Fibroblast of lung (primary cell): Measurements from ENCODE around the gene TMEM135. TPM values are rescaled to one million over a fixed set of nuclear protein-coding genes. Genes with fewer than 3 reads are reported as not detected.
A peak's percentile ranks its signal among the peaks of the same experiment; 100 is the strongest.

Experiments used
- DNase-seq, 2 donors: peaks; one replicate each; pipeline versions ENCODE4 v3.0.0 to v3.0.0-alpha.2; 2010; ENCODE audit warnings: low read depth in 2 of 2
- H2AFZ ChIP-seq: 2 replicates; pipeline ENCODE4 v1.5.1; 2012; ENCODE audit warnings: low read length, control low read depth, inconsistent platforms
- H3K27ac ChIP-seq: 2 replicates; pipeline ENCODE4 v1.5.1; 2011; ENCODE audit warnings: low read length, control low read depth; ENCODE audit not compliant: insufficient read depth
- H3K27me3 ChIP-seq: 2 replicates; pipeline ENCODE4 v1.5.1; 2011; ENCODE audit warnings: mild to moderate bottlenecking, low read length; ENCODE audit not compliant: control insufficient read depth, insufficient read depth
- H3K36me3 ChIP-seq: 2 replicates; pipeline ENCODE4 v1.5.1; 2011; ENCODE audit warnings: low read length; ENCODE audit not compliant: control insufficient read depth, insufficient read depth
- H3K4me1 ChIP-seq: 2 replicates; pipeline ENCODE4 v1.5.1; 2011; ENCODE audit warnings: low read length; ENCODE audit not compliant: control insufficient read depth, insufficient read depth; ENCODE audit errors: extremely low read depth
- H3K4me2 ChIP-seq: 2 replicates; pipeline ENCODE4 v1.5.1; 2011; ENCODE audit warnings: low read length, control low read depth; ENCODE audit not compliant: insufficient read depth; ENCODE audit errors: extremely low read depth
- H3K4me3 ChIP-seq, 4 experiments: fragments of 200-600 bp in 1 of 4; sonication (generic) in 1 of 4; replicated peaks in 1 of 4; 2 replicates each; pipeline ENCODE4 v1.5.1; 2011 to 2016; ENCODE audit warnings: low read length in 4 of 4, low read depth in 3 of 4, mild to moderate bottlenecking in 3 of 4, control low read depth in 2 of 4, inconsistent platforms in 1 of 4, mixed read lengths in 1 of 4; ENCODE audit not compliant: insufficient read depth in 1 of 4; ENCODE audit errors: control extremely low read depth in 1 of 4
- H3K79me2 ChIP-seq: 2 replicates; pipeline ENCODE4 v1.5.1; 2012; ENCODE audit warnings: mild to moderate bottlenecking, low read length, inconsistent platforms; ENCODE audit not compliant: control insufficient read depth, insufficient read depth
- H3K9ac ChIP-seq: 2 replicates; pipeline ENCODE4 v1.5.1; 2011; ENCODE audit warnings: mild to moderate bottlenecking, low read length, control low read depth; ENCODE audit not compliant: insufficient read depth
- H3K9me3 ChIP-seq: 2 replicates; pipeline ENCODE4 v1.5.1; 2012; ENCODE audit warnings: low read depth, low read length; ENCODE audit not compliant: control insufficient read depth, insufficient read depth
- H4K20me1 ChIP-seq: 2 replicates; pipeline ENCODE4 v1.5.1; 2011; ENCODE audit warnings: low read length; ENCODE audit not compliant: control insufficient read depth, insufficient read depth; ENCODE audit errors: extremely low read depth
- EZH2 ChIP-seq: IDR thresholded peaks from 2 replicates; pipeline ENCODE4 v1.5.1; 2012; ENCODE audit warnings: low read length, control low read depth, mild to moderate bottlenecking; ENCODE audit errors: missing control alignments
- polyA plus RNA-seq, 2 donors: library from polyadenylated mRNA; depleted of rRNA in 1 of 2; stranded (reverse) in 1 of 2; unstranded in 1 of 2; fragments of >200 nt; gene quantifications; 2 replicates each; pipeline ENCODE4 v1.2.1, GENCODE V29; 2011 to 2012; ENCODE audit warnings: missing spikeins in 1 of 2
- total RNA-seq: library from RNA; depleted of rRNA; stranded (reverse); fragments of >200 nt; gene quantifications from 2 replicates; pipeline ENCODE4 v1.2.1, GENCODE V29; 2014
- TF ChIP-seq, protein P1 (sequence below), 2 donors: IDR thresholded peaks in 1 of 2; conservative IDR thresholded peaks in 1 of 2; 1 replicate in 1 of 2; 2 replicates in 1 of 2; pipeline ENCODE4 v1.5.1; 2011 to 2012; ENCODE audit warnings: low read length in 2 of 2, control low read depth in 1 of 2, inconsistent platforms in 1 of 2, low read depth in 1 of 2, mild to moderate bottlenecking in 1 of 2

Gene TMEM135
- total and polyA plus RNA-seq, 2 donors (not counting 1 experiment from before 2014, with no cell fraction given): 17.3 to 20.6 TPM

GRCh38 chr11:87036756-87037449, 831 bp upstream of the TMEM135 start:
- no peaks in the 10 kb centered on the region for H4K20me1 ChIP-seq
- H3K4me1 ChIP-seq: peaks cover 2% of the 10 kb centered on the region
- DNase-seq: peak in 1 of 2 donors; percentile 5
- H3K4me3 ChIP-seq: peak overlapping the region; percentile 60 to 99 (median 86)
- H3K27ac ChIP-seq: peak overlapping the region; percentile 8
- TF ChIP-seq, protein P1, sequence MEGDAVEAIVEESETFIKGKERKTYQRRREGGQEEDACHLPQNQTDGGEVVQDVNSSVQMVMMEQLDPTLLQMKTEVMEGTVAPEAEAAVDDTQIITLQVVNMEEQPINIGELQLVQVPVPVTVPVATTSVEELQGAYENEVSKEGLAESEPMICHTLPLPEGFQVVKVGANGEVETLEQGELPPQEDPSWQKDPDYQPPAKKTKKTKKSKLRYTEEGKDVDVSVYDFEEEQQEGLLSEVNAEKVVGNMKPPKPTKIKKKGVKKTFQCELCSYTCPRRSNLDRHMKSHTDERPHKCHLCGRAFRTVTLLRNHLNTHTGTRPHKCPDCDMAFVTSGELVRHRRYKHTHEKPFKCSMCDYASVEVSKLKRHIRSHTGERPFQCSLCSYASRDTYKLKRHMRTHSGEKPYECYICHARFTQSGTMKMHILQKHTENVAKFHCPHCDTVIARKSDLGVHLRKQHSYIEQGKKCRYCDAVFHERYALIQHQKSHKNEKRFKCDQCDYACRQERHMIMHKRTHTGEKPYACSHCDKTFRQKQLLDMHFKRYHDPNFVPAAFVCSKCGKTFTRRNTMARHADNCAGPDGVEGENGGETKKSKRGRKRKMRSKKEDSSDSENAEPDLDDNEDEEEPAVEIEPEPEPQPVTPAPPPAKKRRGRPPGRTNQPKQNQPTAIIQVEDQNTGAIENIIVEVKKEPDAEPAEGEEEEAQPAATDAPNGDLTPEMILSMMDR (conservative IDR thresholded peaks at IDR 0.05 in 1 of 2, IDR thresholded peaks at IDR 0.05 in 1 of 2; ENCODE audit: low read depth in 1 of 2, low read length in 2 of 2): no peak
- TF ChIP-seq EZH2: no peak
- peak overlapping the region; percentile 38 for H3K4me2 ChIP-seq
- peaks cover 22% of the 10 kb centered on the region for H3K79me2 ChIP-seq
- no peak overlapping the region for H3K9ac ChIP-seq
- no peaks in the 10 kb centered on the region for H3K9me3 ChIP-seq
- peak overlapping the region; percentile 37 for H2AFZ ChIP-seq
- no peaks in the 10 kb centered on the region for H3K27me3 ChIP-seq
- H3K36me3 ChIP-seq: no peaks in the 10 kb centered on the region

GRCh38 chr11:87038235-87038977, 672 bp downstream of the TMEM135 start:
- Histone ChIP-seq H3K4me1 (peaks cover 2% of the 10 kb centered on the region), H3K4me3 (peak overlapping the region; percentile 82 to 99 (median 89)), H2AFZ (peak overlapping the region; percentile 77), H3K4me2 (peak overlapping the region; percentile 67), H3K36me3 (no peaks in the 10 kb centered on the region), H3K9me3 (no peaks in the 10 kb centered on the region), H3K27me3 (no peaks in the 10 kb centered on the region), H3K27ac (peak overlapping the region; percentile 72), H3K9ac (peak overlapping the region; percentile 66), H3K79me2 (peaks cover 22% of the 10 kb centered on the region), H4K20me1 (no peaks in the 10 kb centered on the region)
- peak in 1 of 2 donors; percentile 15 for DNase-seq
- TF ChIP-seq EZH2: no peak
- TF ChIP-seq, protein P1 (conservative IDR thresholded peaks at IDR 0.05 in 1 of 2, IDR thresholded peaks at IDR 0.05 in 1 of 2; ENCODE audit: low read depth in 1 of 2, low read length in 2 of 2): no peak

- Histone ChIP-seq H3K36me3 (no peaks in the 10 kb centered on the region), H3K9me3 (no peaks in the 10 kb centered on the region), H3K27me3 (no peaks in the 10 kb centered on the region), H3K4me3 (peak overlapping the region; percentile 82 to 99 (median 89)), H3K4me1 (peaks cover 2% of the 10 kb centered on the region), H3K27ac (no peak overlapping the region), H3K9ac (no peak overlapping the region), H3K4me2 (peak overlapping the region; percentile 67), H3K79me2 (peaks cover 22% of the 10 kb centered on the region), H2AFZ (no peak overlapping the region), H4K20me1 (no peaks in the 10 kb centered on the region)
- TF ChIP-seq, protein P1 (conservative IDR thresholded peaks at IDR 0.05 in 1 of 2, IDR thresholded peaks at IDR 0.05 in 1 of 2; ENCODE audit: low read depth in 1 of 2, low read length in 2 of 2): no peak
- no peak for TF ChIP-seq EZH2
- DNase-seq: peak; percentile 28 to 50
Measured at GRCh38 chr11:87039371-87039770, 1.6 kb downstream of the TMEM135 start.
